ENCODE data around the gene PNLIP.
A peak's percentile ranks its signal among the peaks of the same experiment; 100 is the strongest.

The PNLIP gene

GRCh38 chr10:116545756-116546155 lies at the start of gene PNLIP:
TSS of gene PNLIP (plus strand) at chr10:116545931. CDS start at chr10:116546093, 162 bp downstream.
- no peak for DNase-seq (ENCODE audit: low read depth, low spot score)

GRCh38 chr10:116504786-116505185 lies 40.9 kb upstream of the PNLIP start:
- DNase-seq (ENCODE audit: low read depth, low spot score): no peak

- no peak for DNase-seq (ENCODE audit: low read depth, low spot score)
Observed at GRCh38 chr10:116510565-116510964, 35.2 kb upstream of the PNLIP start.

- no peak for DNase-seq (ENCODE audit: low read depth, low spot score)
Observed at GRCh38 chr10:116511365-116511764, 34.4 kb upstream of the PNLIP start.

- peak; percentile 58 for DNase-seq (ENCODE audit: low read depth, low spot score)
Observed at GRCh38 chr10:116521424-116522290, 24.1 kb upstream of the PNLIP start.

- DNase-seq (ENCODE audit: low read depth, low spot score): no peak
Observed at GRCh38 chr10:116522803-116523381, 22.8 kb upstream of the PNLIP start.

- no peak for DNase-seq (ENCODE audit: low read depth, low spot score)
Observed at GRCh38 chr10:116524736-116525135, 21.0 kb upstream of the PNLIP start.

- DNase-seq (ENCODE audit: low read depth, low spot score): no peak
Observed at GRCh38 chr10:116526219-116526618, 19.5 kb upstream of the PNLIP start.

GRCh38 chr10:116536810-116537209 lies 8.9 kb upstream of the PNLIP start:
- no peak for DNase-seq (ENCODE audit: low read depth, low spot score)

- DNase-seq (ENCODE audit: low read depth, low spot score): peak; percentile 17
Observed at GRCh38 chr10:116538456-116538855, 7.3 kb upstream of the PNLIP start.

GRCh38 chr10:116538992-116539391 lies 6.7 kb upstream of the PNLIP start:
- no peak for DNase-seq (ENCODE audit: low read depth, low spot score)

GRCh38 chr10:116540814-116541213 lies 4.9 kb upstream of the PNLIP start:
- DNase-seq (ENCODE audit: low read depth, low spot score): no peak

GRCh38 chr10:116542007-116542677 lies 3.6 kb upstream of the PNLIP start:
- DNase-seq (ENCODE audit: low read depth, low spot score): no peak

- DNase-seq (ENCODE audit: low read depth, low spot score): no peak
Observed at GRCh38 chr10:116545122-116545521, 609 bp upstream of the PNLIP start.

- DNase-seq (ENCODE audit: low read depth, low spot score): no peak
Observed at GRCh38 chr10:116548301-116548700, 2.6 kb downstream of the PNLIP start.

- no peak for DNase-seq (ENCODE audit: low read depth, low spot score)
Observed at GRCh38 chr10:116553378-116553980, 7.7 kb downstream of the PNLIP start.

- no peak for DNase-seq (ENCODE audit: low read depth, low spot score)
Observed at GRCh38 chr10:116554628-116555027, 8.9 kb downstream of the PNLIP start.

GRCh38 chr10:116555880-116556279 lies 10.1 kb downstream of the PNLIP start:
- no peak for DNase-seq (ENCODE audit: low read depth, low spot score)

GRCh38 chr10:116557305-116557880 lies 11.7 kb downstream of the PNLIP start:
- DNase-seq (ENCODE audit: low read depth, low spot score): no peak

GRCh38 chr10:116565534-116565933 lies 19.8 kb downstream of the PNLIP start:
- no peak for DNase-seq (ENCODE audit: low read depth, low spot score)

- DNase-seq (ENCODE audit: low read depth, low spot score): no peak
Observed at GRCh38 chr10:116566932-116567331, 21.2 kb downstream of the PNLIP start.

- no peak for DNase-seq (ENCODE audit: low read depth, low spot score)
Observed at GRCh38 chr10:116567335-116567734, 21.6 kb downstream of the PNLIP start.
